ENCODE data around the gene GLOD5.

Gene GLOD5

GRCh38 chrX:48769230-48769629 lies 7.7 kb downstream of the GLOD5 start:
- no peak for DNase-seq

DNA sequence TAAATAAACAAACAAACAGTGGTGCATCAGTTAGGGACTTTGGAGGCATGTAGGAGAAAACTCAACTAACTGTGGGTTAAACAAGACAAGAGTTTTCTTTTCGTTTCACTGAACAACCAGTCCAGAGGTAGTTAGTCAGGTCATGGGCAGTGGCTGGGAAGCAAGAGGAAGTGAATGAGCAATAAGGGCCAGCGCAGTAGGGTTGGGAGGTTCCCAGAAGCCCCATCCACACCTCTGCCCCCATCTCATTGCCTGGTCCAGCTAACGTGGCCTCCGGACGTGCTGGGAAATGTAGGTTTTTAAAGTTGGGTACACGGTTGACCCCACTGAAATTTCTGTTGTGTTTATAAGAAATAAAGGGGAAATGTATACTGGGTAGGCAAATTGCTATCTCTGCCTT lies 8.7 kb downstream of the GLOD5 start:
- DNase-seq = no peak

GRCh38 chrX:48772602-48773001 lies 11.1 kb downstream of the GLOD5 start:
- DNase-seq = no peak

GRCh38 chrX:48776818-48777439 lies 15.4 kb downstream of the GLOD5 start:
- DNase-seq = no peak

GRCh38 chrX:48779399-48779798 lies 17.9 kb downstream of the GLOD5 start:
- DNase-seq = no peak

DNA sequence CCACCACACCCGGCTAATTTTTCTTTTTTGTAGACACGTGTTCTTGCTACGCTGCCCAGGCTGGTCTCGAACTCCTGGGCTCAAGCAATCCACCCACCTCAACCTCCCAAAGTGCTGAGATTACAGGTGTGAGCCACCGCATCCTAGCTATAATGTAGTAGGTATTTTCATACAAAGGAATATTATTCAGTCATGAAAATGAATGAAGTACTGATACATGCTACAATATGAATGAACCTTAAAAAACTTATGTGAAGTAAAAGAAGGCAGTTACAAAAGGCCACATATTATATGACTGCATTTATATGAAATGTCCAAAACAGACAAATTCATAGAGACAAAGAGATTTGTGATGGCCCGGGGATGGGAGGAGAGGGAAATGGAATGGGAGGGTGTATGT lies 20.2 kb downstream of the GLOD5 start:
- DNase-seq = no peak

DNA sequence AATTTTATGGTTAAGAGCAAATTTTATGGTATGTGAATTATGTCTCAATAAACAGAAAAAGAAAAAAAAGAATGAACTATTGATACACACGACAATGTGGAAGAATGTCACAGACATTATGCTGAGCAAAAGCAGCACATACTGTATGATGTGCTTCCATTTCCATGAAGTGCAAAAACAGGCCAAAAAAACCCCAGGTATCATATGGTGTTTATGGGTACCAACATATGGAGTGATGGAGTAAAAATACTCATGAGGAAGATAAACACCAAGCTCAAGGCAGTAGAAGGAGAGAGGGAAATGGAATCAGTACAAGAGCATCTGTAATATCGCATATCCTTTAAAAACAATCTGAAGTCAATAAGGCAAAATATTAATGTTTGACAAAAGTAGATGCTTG lies 20.7 kb downstream of the GLOD5 start:
- no peak for DNase-seq

GRCh38 chrX:48782795-48783194 lies 21.2 kb downstream of the GLOD5 start:
- no peak for DNase-seq

- no peak for DNase-seq
Observed at GRCh38 chrX:48784726-48785125, 23.2 kb downstream of the GLOD5 start.

DNA sequence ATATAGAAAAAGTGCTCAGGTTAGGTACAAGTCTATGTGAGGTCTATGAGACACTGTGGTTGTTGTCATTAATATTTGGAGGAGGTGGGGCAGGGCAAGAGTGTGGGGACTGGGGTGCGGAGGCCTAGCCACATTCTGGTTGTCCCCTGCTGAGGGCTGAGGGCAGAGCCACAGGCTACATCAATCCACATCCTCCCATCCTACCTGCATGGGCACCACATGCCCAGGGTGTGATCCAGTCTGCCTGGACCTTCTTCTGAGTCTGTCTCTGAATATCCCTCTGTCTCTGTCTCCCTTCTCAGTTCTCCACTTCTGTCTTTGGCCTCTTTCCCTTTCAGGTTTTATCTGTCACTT lies 23.6 kb downstream of the GLOD5 start:
- no peak for DNase-seq

DNA sequence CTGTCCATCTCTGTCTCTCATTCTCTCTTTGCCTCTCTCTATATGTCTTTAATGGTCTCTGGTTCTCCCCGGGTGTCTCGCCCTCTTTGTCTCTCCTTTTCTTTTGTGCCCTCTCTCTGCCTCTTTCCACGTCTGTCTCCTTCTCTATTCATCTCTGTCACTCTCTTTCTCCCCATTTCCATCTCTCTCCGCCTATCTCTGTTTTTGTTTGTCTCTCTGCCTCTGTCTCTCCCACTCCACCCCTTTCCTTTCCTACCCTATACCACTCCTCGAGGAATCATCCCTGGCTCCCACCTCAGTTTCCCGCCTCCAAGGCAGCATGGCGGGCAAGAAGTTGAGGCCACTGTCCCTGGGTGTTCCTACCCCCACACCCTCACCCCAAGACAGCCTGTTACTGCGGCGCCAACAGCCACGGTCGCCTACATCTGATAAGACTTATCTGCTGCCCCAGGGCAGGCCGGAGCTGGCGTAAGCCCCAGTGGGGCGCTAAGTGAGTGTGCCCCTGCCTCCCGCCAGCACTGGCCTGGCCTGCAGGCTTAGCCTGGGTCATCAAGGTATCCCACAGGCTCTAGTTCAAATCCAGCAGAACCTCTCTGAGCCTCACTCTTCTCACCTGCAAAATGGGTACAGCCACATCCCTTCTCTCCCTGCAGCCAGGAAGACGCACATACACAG lies 24.1 kb downstream of the GLOD5 start:
- DNase-seq = no peak

DNA sequence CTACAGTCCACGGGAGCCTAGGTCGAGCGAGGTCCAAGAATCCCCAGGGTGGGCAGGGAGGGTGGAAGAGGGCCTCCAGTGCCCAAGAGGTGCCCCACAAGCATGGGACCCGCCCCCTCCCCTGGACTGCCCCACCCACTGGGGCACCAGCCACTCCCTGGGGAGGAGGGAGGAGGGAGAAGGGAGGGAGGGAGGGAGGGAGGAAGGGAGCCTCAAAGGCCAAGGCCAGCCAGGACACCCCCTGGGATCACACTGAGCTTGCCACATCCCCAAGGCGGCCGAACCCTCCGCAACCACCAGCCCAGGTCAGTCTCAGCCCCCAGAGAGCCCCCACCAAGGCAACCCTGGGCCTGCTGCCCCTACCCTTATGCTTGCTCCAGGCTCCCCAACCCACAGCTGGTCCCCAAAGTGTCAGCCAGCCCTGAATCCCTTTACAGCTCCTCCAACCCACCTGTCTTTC lies 24.8 kb downstream of the GLOD5 start, which contains the start of gene GATA1:
GATA1 (plus strand) TSS at position 250 of the 460 bp plus-strand sequence. CDS start 4,520 bp downstream, outside the sequence.
- no peak for DNase-seq

GRCh38 chrX:48786825-48787504 lies 25.4 kb downstream of the GLOD5 start:
- no peak for DNase-seq

DNA sequence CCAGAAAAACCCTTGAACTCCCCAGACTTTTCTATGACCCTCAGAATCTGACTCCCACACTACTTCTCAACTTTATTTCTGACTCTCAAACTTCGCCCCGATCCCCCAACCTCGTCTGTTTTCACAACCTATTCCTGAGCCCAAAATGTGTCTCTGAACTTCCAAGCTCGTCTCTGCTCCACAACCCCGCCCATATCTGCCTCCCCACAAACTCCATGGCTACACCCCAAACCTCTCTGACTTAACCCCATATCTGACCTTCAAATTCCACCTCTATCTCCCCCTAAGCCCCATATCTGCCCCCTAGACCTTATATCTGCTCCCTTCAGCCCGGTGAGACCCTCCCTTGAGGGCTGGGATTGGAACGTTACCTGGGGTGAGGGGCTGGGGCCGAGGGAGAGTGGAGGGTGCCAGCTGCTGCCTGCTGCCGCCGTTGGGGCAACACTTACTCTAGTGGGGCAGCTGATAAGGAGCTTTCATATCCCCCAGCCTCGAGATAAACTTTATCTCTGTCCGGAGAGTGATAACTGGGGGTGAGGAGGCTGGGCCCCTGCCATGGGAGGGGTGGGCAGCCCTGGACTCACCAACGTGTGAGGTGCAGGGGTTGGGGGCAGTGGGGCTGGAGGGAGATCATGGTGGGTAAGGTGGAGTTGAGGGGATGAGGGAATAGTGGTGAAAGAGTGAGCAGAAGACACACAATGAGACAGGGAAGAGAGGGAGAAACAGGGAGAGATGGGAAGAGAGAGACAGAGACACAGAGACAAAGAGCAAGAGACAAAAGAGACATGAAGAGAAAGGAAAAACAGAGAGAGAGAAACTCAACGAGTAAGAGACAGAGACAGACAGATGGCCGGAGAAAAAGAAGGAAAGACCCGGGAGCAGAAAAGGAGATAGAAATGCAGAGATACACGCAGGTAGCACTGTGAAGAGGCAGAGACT lies 26.2 kb downstream of the GLOD5 start:
- no peak for DNase-seq

DNA sequence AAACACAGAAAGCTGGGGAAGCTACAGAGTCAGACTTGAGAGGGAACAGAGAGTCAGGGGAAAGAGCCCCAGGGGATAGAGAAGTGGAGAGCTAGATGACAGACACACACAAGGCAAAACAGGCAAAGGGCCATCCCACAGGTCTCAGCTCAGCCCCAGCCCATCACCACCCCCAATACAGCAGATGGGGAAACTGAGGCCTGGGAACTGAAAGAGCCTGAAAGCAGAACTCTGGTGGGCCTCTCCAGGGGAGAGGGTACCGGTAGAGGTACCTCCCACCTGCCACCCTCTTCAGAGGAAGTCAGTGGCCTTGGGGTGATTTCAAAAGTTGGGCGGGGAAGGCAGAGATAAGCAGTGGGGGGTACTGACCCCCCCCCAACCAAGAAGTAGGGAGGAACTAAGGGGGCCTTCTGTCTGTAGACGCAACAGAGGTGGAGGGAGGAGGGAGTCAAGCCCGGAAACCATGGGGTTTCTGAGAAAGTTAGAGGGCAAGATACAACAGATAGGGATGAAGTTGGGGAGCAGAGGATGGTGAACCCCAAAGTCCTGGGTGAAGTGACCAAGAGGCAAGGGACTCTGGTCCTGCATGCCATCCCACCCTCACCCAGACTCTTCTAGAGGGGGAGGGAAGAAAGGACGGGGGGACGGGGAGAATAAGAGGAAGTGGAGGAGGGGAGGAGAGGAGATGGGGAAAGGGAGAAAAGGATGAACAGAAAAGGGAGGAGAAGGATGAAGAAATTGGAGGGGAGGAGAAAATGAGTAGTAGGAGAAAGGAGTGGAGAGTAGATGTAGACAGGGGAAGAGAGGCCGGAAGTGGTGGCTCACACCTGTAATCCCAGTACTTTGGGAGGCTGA lies 28.0 kb downstream of the GLOD5 start:
- no peak for DNase-seq

GRCh38 chrX:48790477-48790876 lies 28.9 kb downstream of the GLOD5 start:
- no peak for DNase-seq

GRCh38 chrX:48791063-48791820 lies 29.7 kb downstream of the GLOD5 start:
- DNase-seq = no peak

GRCh38 chrX:48792219-48792618 lies 30.7 kb downstream of the GLOD5 start:
- no peak for DNase-seq

GRCh38 chrX:48793935-48794334 lies 32.4 kb downstream of the GLOD5 start:
- DNase-seq = no peak

- DNase-seq = no peak
Observed at GRCh38 chrX:48794340-48794910, 32.9 kb downstream of the GLOD5 start.

All from DMS79 treated with DMSO at 0.1 percent for 48 hours (cell line).